ENCODE results near the gene ARL14. TPM values are rescaled to one million over a fixed set of nuclear protein-coding genes. Genes with fewer than 3 reads are reported as not detected.

ARL14 gene
- total RNA-seq, 1 experiment from 2014 or later = not detected

DNA sequence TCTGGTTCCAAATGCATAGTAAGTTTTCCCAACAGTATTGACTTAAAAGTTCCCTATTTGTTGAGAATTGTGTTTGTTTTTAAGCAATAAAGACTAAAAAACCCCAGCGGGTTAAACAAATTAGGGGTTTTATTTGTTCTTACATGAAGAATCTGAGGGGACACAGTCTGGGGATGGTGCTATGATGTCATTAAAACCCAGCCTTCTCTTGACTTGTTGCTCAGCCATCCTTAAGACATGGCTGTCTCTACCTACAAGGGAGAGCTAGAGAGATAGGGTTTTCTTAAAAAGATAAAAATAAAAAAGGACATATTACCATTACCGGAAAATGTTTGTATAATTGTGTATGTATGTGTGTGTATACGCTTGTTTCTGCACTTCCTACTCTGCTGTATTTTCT lies 11.7 kb upstream of the ARL14 start:
- Histone ChIP-seq H2BK12ac (ENCODE audit: insufficient read length, low read depth, low read length) (no peak overlapping the region), H2AFZ (ENCODE audit: low read length) (no peak overlapping the region), H3K79me1 (ENCODE audit: insufficient read depth, low read depth, low read length, poor library complexity, severe bottlenecking) (no peaks in the 10 kb centered on the region), H4K5ac (ENCODE audit: insufficient read length, low read depth, low read length) (no peak overlapping the region), H3K4ac (ENCODE audit: low read depth, low read length) (no peak overlapping the region), H2AK5ac (ENCODE audit: insufficient read length, low read length) (no peak overlapping the region), H3K18ac (ENCODE audit: insufficient read length, low read depth, low read length) (no peak overlapping the region), H3K9ac (ENCODE audit: extremely low read depth, insufficient read length, low read length) (no peak overlapping the region), H3K9me3 (ENCODE audit: control insufficient read depth, low read depth, low read length) (no peaks in the 10 kb centered on the region), H3K79me2 (ENCODE audit: insufficient read depth, low read length) (no peaks in the 10 kb centered on the region), H3T11ph (ENCODE audit: low read length) (no peak overlapping the region), H3K4me1 (ENCODE audit: insufficient read depth, low read length) (no peaks in the 10 kb centered on the region), H3K23ac (ENCODE audit: insufficient read length, low read depth, low read length) (no peak overlapping the region), H4K91ac (ENCODE audit: insufficient read length, low read depth, low read length) (no peak overlapping the region), H3K27ac (ENCODE audit: insufficient read length, low read depth, low read length) (no peak overlapping the region), H3K56ac (ENCODE audit: insufficient read length, low read depth, low read length) (no peak overlapping the region), H3K23me2 (ENCODE audit: insufficient read length, low read depth, low read length, poor library complexity, severe bottlenecking) (no peaks in the 10 kb centered on the region), H2BK120ac (ENCODE audit: low read depth, low read length, poor library complexity, severe bottlenecking) (no peak overlapping the region), H3K27me3 (ENCODE audit: insufficient read depth, low read length) (no peaks in the 10 kb centered on the region), H3K14ac (ENCODE audit: insufficient read depth, low read length) (no peak overlapping the region), H2BK20ac (ENCODE audit: low read depth, low read length, poor library complexity, severe bottlenecking) (no peak overlapping the region), H2BK15ac (ENCODE audit: low read depth, low read length) (no peak overlapping the region), H2BK5ac (ENCODE audit: insufficient read length, low read length) (no peak overlapping the region), H3K4me2 (ENCODE audit: insufficient read depth, insufficient read length, low read length) (no peak overlapping the region), H4K8ac (replicated peaks; ENCODE audit: insufficient read length, low read depth, low read length) (no peak overlapping the region), H4K20me1 (ENCODE audit: control insufficient read depth, insufficient read depth, insufficient read length) (no peaks in the 10 kb centered on the region)
- Mint-ChIP-seq H3K27me3 (ENCODE audit: low read depth) (no peaks in the 10 kb centered on the region; the same call in 1 of the 2 replicates), H3K4me1 (peaks cover 8 to 19% of the 10 kb centered on the region in 2 experiments), H3K4me3 (no peak overlapping the region), H3K27ac (no peak overlapping the region), H3K36me3 (ENCODE audit: insufficient read depth in 1 of 3, low read depth in 3 of 3) (no peaks in the 10 kb centered on the region), H3K9me3 (no peaks in the 10 kb centered on the region; a peak in 1 of 5 replicates)
- TF ChIP-seq, protein P1, sequence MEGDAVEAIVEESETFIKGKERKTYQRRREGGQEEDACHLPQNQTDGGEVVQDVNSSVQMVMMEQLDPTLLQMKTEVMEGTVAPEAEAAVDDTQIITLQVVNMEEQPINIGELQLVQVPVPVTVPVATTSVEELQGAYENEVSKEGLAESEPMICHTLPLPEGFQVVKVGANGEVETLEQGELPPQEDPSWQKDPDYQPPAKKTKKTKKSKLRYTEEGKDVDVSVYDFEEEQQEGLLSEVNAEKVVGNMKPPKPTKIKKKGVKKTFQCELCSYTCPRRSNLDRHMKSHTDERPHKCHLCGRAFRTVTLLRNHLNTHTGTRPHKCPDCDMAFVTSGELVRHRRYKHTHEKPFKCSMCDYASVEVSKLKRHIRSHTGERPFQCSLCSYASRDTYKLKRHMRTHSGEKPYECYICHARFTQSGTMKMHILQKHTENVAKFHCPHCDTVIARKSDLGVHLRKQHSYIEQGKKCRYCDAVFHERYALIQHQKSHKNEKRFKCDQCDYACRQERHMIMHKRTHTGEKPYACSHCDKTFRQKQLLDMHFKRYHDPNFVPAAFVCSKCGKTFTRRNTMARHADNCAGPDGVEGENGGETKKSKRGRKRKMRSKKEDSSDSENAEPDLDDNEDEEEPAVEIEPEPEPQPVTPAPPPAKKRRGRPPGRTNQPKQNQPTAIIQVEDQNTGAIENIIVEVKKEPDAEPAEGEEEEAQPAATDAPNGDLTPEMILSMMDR (conservative IDR thresholded peaks at IDR 0.05) = no peak
- no peak for DNase-seq
- no CpG with 5 or more reads among the region's 3 CpGs for WGBS (ENCODE audit: extremely low coverage, insufficient read length, low lambda C conversion rate)
